Dedifferentiated amniotic fluid mesenchymal stem cell (primary cell): ENCODE results near the gene ALKAL2.

ENCODE experiments used
- DNase-seq: peaks from one replicate; pipeline ENCODE4 v3.0.0-alpha.2; 2016; ENCODE audit errors: extremely low spot score

Gene ALKAL2

DNA sequence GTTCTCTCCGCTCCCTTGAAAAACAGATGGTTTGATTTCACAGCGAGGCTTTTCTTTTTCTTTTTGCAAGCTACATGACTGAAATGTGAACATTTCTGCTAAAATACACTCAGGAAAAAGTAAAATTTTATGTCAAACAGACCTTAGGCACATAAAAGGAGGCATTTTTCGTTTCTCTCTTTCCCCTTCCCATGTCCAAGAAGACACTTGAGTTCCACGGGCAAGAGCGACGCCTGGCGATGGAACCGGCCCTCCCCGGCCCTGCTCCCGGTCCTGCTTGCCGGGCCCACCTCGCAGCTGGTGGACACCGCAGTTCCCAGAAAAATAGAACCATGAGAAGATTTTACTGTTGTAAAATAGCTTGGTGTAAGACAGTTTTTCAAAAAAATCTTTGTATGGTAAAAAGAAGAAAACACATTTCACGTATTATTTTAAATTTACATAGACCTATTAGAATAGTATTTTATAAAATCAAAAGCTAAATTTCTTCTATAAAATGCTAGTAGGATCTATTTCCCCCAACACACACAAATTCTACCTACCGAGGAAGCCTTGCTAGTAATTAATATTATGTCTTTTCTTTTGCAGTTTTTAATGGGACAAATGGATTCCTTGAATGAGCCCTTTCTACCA, 2.3 kb upstream of the ALKAL2 start:
- peak; percentile 59 for DNase-seq

DNA sequence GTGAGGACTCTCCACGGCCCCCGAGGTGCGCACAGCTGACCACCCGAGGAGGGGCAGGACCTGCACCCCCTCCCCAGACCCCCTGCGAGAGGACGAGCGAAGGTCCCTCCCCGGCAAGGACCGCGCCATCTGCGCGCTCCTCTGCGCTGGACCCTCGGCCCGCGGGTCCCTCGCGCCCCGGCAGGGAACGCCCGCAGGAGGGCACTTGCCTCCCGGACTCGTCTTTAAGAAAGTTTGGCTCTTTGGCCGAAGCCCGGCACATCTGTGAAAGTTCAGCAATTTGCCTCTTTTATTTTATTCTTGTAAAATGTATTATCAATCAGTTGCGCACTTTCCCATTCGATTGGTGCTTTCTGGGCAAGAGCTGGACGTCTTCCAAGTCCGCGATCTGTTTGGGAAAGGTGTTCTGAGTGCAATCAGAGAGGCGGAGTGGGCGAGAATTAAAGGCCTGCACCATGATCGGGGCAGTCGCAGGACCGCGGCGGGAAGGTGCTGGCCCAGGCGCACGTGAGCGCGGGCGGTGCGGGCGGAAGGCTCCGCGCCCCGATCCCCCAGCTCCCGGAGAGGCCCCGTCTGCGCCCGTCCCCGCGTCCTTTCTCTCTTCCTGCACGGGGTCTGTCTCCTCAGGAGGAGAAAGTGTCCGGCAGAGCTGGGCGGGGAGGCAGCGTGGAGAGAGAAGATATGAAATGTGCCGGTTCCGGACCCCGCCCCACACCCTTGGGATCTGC, 1.6 kb upstream of the ALKAL2 start:
- DNase-seq, result no peak

DNA sequence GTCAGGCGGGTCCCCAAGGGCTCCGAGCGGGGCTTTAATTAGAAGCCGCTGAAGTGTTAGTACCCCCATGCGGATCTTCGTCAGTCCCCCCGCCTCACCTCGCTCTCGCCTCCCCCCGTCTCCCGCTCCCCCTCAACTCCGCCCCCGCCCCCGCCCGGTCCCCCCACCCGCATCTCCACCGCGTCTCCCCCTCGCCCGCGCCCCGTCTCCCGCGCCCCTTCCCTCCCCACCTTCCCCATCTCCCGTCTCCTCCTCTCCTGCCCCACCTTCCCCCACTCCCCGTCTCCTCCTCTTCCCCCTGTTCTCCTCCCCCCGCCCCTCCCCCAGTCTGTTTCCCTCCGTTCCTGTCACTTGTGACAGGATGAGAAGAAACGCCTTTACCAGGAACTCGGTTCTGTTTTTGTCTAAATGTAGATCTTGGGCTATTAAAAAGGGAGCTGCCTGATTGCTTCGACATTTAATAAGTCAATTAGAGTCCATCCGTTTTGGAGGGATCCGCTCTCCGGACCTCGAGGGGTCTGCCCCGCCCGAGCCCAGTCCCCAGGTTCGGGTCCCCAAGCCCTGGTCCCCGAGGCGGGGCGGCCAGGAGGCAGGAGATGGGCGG, 969 bp upstream of the ALKAL2 start:
- DNase-seq, result no peak

DNA sequence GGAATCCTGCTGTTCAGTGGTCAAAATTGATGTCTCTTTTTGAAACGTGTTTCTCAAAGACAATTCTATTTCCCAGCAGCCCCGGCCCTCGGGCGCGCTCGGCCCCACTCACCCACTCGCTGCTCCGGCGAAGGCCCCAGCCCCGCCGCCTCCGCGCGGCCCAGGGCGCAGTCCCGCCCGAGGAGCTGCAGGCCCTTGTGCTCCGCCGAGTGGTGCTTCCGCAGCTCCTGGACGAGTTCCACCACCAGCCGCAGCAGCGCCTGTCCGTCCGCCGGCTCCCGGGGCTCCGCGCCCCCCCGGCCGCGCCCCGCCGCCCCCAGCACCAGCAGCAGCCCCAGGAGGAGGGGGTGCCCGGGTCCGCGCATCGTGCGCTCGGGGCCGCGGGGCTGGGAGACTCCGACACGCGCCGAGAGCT, 413 bp downstream of the ALKAL2 start:
- no peak for DNase-seq

DNA sequence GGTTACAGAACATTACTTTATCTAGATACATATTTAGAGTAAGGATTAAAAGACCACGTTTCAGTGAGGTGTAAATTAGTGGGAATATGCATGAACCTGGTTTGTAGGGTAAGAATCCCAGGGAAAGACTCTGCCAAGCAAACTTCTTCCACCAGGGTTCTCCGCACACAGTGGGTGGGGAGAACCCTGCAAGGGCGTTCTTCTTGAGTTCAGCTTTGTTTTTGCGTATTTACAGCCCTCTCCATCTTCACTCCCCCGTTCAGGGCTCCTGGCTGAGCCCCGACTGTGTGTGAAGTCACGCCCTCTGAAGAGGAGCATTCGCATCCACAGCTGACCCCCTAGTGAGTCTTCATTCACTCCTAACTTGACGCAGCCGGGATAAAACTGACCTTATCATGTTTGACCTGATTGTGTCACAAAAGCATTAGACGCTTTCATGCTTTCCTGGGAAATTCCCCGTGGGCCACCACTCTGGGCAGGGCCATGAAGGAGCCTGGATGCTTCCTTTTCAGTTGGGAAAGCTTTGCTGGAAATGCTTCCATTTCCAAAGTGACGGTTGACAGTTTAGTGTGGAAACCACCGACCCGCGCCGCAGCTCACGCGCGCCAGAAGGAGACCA, 1.0 kb downstream of the ALKAL2 start:
- no peak for DNase-seq

DNA sequence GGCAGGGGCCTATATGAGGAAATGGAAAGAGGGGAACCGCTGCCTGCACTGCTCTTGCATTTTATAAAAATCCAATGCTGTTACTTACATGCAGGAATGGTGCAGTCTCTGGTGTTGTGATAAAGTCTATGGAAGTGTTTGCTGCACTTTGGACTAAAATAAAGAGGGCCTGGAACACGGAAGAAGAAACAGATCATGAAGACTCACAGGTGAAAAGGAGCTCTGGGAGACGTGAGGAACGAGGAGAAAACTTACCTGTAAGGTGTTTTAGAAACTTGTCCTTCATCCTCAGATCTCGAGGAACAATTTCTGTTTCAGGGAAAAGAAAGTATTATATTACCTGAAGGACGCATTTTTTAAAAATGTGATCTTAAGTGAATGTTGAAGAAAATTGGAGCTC, 1.9 kb downstream of the ALKAL2 start:
- no peak for DNase-seq

DNA sequence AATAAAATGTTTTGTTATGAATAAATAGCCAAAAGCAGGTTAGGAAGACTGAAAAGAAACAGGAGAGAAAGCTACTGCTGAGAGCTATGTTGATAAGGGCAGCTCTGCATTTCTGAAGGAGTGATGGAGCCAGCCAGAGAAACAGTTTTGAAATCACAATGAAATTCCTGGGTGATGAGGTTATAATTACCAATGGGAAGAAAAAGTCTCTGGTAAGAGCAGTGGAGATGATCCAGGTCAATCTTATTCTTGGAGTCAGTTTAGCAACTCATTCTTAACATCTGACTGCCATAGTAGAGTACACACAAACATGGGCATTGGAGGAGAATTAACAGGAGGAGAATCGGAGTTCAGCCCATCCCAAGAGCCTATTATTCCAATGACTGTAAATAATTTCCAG, 2.4 kb downstream of the ALKAL2 start:
- peak; percentile 49 for DNase-seq

DNA sequence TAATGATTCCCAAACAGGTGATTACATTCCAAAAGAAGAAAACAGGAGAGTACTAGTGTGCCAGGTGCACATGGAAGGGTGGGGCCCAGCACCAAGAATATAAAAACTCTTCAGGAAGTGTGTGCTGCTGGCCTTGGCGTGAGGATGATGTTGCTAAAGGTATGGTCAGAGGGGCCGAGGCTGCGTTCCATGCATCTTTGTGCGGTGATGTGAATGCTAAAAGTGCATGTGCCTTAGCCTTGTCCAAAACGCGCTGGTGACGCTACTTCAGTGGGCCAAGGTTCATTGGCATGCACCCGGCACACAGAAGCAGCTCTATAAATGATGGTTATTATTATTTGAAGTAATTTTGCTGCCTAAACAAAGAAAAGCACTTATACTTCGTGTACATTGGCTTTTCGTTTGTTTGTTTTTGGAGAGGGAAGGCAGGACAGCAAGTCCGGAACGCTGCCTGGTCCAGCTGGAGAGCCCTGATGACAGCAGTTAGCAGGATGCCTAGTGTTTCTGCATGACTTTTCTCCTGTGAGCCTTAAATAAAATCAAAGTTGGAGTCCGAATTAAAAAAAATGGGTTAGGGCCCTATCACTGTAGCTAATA, 2.9 kb downstream of the ALKAL2 start:
- no peak for DNase-seq

DNA sequence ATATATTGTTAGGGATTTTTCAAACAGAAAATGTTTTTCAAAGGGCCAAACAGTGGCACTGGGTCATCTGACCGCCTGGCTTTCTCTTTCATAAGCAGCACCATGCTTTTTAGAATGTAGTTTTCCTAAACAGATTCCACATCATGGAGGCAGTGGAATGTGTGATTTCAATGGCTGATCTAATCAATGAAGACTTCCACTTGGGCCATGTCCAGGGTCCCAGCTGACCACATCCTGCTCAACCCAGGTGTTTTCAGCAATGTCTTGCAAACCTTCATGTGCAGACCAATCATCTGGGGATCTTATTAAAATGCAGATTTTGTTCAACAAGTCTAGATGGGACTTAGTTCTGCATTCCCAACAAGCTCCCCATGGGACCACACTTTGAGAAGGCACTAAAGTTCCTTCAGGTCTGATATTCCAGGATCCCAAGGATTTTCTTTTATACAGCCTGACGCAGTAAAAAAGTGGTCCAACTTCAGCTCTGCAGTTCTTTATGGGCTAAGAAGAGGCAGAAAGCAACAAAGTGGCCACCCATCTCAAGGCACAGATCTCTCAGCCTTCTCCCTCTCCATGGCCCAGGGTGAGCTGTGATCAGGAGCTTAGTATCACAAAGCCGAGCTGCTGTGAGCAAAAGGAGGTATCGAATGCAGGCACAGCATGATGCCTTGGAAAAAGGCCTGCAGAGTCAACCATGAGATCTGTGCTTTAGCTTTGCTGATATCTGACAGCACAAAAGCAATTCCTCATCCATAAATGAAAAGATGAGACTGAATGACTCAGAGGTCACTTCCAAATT, 3.7 kb downstream of the ALKAL2 start:
- DNase-seq, result no peak

DNA sequence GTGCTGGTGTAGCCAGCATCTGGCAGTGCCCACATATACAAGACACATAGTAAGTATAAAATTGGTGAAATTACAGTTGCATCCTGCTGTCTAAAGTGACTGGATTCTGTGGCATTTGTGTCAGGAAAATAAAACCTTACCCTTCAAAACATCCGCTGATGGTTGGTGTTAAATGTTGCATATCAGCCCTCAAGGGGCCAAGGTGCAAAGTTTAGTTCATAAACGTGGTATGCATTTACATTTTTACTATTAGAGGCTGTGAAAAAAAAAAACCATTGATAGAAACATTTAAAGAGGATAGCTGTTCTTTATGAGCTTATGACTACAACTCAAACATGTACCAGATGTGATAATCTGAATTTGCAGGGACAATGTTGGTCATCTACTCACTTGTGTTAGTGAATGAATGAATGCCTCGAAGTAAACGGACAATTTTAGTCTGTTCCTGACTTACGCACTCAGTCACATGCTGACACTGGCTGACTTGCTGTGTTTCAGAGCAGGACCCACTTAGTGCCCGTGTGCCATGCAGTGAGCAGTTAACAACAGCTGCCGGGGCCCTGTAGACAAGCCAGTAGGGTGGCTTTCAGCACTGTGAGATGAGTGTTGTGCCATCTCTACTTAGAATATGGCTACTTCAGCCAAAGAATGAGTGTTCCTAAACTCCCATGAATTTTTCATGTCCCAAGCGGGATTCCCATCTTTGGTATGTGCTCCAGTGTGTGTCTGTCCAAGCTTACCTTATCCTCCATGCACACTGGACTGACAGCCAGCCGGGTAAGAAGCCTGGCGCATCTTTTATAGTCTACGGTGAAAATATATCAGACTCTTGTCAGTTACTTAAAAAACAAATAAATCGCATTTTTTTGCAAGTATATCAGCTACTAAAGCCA, 5.3 kb downstream of the ALKAL2 start:
- DNase-seq, result no peak

DNA sequence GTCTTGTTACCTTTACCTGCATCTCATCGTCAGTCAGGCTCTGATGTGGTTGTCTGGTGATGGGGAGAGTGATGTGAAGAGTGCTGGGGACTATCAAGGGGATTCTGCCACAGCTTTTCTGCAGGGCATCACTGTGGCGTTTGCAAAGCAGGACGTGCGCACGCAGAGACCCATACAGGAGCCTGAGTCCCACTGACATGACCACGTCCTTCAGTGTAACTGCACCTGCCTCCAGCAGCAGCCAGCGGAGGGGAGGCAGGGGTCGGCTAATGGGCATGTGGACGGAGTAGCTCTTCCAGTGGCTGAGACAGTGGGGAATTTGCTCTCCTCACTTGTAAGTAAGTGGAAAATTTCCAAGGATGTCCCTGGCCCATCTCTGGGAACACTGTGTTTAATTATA, 6.5 kb downstream of the ALKAL2 start:
- DNase-seq, result no peak

DNA sequence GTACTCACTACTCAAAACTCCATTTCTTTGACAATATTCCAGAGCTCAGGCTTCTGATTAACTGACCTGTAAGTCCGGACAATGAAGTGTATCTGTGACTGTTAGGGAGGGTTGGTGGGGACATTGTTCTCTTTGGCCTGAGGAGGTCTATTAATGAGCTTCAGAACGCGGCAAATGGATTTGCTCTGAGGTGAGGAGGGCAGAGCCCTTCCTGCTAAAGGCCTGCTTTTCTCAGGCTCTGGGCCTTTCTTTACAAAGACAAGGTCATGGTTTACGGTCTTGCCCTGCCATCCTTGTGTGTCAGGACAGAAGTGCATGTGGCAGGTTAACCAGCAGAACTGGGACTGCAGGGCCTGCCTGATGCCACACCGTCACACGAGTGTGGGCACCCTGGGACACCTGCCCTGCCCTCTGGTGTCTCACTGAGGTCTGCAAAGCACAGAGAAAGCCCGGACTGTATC, 7.2 kb downstream of the ALKAL2 start:
- DNase-seq, result no peak

DNA sequence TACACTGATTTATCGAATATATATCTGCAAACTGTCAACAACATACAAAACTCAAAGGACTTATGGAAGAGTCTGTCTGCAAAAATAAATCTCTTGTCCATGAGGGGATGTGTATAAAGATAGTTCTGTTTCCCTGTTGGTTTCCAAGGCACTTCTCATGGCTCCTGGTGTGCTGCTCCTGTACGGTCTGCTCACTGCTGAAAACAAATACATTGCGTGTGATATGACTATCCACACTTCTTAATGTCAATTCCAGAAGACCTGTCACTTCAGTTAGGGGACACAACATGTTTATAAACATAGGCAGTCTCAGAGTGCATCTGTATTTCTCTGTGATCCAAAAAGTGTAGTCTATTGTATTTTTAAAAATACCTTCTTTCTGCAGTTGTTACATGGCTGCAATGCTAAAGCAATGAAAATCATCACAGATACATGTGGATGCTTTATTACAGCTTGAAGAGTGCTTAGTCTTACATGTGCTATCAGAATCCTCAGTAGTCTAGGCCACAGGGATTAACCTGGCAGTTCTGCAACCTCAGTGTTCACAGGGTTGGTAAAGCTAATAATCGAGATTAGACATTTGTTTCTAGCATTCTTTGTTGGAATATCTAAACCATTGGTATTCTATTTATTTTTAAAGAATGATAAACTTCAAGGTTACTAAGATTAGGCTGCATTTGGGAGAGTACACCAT, 7.8 kb downstream of the ALKAL2 start:
- DNase-seq, result no peak

DNA sequence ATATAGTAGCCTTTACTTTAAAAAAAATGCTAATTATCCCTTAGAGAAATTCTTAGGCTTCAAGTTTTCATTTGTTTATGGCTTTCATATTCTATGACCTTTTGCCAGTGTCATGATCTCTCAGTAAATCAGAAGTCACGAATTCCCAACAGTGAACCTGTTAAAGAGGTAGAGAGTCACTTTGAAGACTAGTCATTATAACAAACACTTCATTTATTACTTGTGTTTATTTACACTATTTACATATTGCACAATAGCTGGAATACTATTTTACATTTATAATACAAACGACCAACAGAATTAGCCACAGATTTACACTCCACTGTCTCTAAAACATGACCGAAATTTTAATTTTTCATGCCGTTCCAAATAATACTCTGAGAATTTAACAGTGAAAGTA, 8.5 kb downstream of the ALKAL2 start:
- DNase-seq, result no peak

DNA sequence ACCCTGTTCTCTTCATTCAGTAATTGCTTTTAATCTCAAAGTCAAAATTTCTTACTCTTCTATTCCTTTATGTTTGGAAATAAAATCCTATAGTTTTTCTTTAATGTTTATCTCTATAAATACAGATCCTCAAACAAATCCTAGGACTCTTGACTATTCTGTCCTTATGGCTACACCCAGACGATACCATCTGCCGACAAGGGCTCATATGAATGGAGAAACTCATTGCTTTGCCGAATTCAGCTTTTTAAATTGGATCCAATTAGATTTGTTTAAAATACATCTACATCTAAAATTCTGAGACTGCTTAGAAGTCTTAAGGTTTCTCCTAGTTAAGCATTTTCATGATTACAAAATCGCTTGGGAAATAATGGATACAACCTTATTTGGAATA, 9.0 kb downstream of the ALKAL2 start:
- DNase-seq, result no peak

DNA sequence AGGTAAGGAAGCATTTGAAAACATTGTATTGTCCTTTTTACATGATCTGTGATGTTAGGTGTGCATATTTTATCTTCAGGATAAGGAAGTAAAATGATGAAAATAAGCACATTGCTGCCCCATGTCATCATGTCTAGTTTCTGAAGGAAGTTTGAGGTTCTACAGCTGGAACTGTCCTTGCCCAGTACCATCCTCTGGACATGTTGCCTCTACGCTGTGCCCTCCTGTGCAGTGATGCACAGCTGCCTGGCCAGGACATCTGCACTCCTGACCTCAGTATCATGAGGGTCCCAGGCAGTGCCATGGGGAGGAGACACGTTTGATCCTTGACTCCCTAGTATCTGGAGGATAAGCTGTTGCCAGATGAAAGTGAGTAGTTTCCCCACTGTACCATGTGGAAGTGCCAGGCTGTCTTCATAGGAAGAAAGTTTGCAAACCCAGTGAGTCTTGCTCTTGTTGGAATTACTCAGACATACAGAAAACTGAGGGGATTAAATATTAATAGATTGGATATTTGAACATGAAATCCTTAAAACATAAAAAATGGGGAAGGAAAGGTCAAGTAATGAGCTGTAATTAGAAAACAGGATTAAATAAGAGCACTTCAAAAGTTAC, 9.5 kb downstream of the ALKAL2 start:
- no peak for DNase-seq

DNA sequence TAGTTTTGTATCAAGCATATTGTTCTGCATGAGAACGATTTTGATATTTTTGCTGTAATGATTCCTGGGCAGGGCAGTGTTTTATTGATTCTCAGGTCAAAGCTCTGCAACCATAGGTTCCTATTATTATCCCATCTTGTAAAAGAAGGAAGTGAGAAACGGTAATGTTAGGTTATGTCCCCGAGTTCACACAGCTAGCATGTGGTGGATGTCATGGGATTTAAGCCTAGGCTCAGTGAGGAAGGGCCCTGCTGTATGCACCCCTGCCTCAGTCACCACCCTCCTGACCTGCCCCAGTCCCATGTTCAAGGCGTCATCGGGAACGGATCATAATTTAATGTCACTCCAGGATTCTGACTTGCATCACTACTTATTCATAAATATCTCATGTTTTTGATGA, 12.4 kb downstream of the ALKAL2 start:
- no peak for DNase-seq

DNA sequence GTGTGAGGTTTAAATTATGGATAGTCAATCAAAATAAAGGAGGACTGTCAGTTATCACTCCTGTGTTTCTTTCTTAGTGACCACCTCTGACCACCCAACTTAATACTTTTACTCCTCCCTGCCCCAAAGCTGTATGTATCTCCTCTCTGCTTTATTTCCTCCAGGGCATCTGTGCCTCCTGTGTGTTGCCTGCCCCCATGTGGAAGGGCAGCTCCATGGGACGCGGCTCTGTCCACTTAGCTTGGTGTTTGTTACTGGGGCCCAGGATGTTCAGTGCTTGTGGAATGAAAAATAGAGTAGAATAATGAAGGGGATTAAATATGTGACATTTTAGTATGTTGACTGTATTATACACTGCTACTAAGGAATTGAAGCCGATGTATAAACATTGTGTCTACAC, 13.4 kb downstream of the ALKAL2 start:
- no peak for DNase-seq

DNA sequence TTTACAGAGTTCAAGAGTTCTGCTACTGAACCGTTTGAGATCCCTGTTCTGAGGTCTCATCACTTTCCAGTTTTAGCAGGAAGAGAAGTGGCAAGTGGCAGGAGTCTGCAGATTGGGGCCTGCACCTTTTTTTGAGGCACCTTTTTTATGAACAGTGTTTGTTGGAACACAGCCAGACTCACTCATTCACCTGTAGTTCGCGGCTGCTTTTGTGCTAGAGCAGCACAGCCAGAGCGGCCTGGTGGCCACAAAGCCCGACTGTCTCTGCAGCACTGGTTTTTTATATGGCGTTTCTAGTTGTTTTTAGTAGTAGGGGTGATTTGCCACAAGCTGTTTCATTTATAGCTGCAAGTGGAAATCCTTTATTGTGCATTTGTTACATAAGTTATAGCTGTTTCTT, 14.6 kb downstream of the ALKAL2 start:
- DNase-seq, result no peak

DNA sequence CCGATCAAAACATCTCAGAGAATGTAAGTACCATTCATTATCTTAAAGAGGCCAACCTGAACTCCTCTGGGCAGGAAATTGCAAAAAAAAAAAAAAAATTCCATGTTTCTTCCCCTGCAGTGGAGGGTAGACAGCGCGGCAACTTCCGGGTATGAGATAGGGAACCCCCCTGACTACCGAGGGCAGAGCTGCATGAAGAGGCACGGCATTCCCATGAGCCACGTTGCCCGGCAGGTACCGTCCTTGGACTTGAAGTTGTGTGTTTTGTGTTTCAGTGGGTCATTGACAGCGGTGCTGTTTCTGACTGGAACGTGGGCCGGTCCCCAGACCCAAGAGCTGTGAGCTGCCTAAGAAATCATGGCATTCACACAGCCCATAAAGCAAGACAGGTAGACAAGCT, 16.0 kb downstream of the ALKAL2 start:
- no peak for DNase-seq
